Measurements from ENCODE around the gene RFT1.

RFT1 gene

DNA sequence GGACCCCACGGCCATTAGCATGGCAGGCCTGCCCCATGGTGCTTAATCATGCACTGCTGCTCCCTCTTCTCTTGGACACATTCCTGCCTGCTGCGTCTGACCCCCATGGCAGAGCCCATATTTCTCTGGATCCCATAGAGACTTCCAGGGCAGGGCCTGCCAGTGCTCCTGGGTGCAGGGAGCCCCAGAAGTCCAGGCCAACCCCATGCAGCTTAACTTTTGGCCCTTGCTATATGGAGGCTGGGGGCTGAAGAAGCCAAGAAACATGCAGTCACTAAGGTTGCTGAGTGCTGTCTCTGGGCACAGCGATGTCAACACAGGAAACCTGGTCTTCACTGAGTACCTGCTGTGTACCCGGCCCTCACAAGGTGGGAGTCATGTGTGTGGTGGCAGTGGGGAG lies 19.5 kb upstream of the RFT1 start:
- DNase-seq: no peak

DNA sequence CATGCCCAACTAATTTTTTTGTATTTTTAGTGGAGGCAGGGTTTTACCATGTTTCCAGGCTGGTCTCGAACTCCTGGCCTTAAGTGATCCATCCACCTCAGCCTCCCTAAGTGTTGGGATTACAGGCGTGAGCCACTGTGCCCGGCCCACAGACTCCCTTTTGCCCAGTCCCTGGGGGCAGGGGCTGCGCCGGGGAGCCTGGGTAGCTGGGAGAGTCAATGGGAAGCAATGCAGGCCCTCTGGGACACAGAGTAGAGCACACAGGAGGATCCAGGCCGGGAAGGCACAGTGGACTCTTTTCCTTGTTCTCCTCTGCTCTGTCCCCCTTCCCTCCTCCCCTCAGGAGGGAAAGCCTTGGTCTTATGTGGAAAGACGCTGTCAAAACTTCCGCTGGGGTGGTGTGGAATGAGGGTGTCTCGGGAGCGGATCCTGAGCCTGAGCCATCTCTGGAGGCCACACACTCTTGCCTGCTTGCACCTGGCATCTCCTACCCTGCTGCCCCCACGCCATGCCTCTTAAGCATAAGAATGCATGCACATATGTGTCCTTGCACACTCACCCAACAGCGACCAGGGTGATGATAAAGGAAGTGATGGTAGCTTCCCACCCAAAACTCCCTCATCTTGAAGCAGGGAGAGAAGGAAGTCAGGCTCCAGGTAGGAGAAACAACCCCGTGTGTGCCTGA lies 18.9 kb upstream of the RFT1 start:
- no peak for DNase-seq

DNA sequence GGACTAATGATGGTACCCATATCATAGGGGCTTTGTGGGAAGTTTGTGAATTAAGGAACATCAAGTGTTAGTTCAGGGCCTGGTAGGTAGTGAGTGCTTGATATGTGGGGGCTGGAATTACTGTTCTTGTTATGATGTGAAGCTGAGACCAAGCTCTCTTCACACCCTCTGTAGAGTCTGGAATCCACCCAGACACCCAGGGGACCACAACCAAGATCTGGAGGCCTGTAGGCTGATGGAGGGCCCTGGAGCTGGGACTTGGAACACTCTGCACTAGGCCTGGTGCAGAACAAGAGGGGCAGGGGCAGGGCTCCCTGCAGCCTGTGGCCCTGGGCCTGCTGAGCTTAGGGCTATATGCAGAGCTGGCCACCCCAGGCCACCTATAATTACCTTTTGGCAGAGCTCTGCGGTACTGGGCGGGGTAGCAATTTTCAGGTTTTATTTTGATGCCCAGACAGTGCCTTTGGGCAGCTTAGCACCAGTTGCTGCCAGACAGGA lies 17.7 kb upstream of the RFT1 start:
- DNase-seq: no peak

DNA sequence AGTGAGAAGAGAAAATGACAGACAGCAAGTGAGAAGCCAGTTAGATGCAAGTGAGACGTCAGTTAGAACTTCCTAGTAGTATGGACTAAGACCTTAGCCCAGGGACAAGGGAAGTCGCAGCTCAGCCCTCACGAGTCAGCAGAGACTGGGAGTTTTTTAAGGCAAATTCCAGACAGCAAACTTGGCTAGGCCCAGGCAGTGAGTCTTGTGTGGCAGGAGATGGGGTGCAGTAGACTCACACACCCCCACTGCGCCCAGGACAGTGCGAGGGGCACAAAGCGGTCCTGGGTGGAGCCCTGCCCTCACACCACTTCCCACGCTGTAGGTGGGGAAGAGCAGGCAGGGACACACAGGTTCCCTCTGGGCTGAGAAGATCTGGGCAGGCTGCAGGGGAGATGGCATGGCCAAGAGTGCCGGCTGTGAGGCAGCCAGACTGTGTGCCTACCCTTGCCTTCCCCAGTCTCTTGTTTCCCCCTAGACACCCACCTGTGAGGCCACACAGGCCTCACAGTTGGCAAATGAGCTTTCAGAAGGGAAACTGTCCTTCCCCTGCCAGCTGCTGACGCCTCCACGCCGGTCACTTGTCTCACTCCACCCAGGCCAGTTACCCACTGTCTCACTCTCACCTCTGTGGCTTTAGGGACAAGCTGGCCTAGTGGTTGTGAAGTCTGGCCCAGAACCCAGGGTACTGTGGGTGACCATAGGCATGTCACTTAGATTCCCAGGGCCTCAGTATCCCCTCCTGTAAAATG lies 17.1 kb upstream of the RFT1 start:
- DNase-seq: no peak

DNA sequence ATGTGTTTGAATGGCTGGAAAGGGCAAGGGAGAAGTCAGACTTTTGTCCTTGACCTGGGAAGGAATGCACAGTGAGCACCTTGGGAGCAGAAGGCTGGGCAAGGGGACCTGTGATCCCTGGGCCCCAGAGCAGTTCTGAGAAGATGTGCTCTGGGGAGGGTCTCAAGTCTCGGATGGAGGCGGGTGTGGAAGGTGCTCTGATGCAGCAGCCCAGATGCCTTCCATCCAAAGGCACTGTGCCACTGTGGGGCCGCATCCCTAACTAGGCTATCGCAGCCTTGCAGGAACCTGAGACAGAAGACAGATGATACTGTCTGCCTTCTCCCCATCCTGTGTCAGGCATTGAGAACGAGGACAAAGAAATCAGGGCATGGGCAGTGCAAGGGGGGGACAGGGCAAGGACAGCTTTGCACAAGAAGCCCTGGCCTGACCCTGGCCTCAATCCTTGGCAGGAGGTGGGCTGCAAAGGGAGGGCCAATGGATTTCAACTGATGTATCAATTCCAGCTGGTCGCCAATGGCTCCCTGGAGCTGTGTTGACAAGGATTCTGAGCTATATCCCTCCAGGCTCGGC lies 16.2 kb upstream of the RFT1 start:
- DNase-seq: no peak

DNA sequence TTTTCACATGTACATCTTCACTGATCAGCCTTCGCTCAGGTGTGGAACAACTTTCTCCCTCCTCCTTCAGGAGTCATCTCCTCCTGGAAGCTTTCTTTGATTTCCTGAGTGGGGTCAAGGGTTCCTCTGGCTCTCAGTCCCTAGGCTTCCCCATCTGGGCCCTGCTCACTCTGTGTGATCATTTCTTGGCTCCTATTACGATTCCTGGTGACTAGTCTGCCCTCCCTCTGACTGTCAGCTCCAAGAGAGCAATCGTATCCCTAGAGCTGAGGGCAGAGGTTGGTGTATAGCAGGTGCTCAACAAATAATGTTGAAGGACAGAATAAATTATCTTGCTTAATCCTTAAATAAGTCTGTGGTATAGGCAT lies 15.5 kb upstream of the RFT1 start:
- DNase-seq: no peak

DNA sequence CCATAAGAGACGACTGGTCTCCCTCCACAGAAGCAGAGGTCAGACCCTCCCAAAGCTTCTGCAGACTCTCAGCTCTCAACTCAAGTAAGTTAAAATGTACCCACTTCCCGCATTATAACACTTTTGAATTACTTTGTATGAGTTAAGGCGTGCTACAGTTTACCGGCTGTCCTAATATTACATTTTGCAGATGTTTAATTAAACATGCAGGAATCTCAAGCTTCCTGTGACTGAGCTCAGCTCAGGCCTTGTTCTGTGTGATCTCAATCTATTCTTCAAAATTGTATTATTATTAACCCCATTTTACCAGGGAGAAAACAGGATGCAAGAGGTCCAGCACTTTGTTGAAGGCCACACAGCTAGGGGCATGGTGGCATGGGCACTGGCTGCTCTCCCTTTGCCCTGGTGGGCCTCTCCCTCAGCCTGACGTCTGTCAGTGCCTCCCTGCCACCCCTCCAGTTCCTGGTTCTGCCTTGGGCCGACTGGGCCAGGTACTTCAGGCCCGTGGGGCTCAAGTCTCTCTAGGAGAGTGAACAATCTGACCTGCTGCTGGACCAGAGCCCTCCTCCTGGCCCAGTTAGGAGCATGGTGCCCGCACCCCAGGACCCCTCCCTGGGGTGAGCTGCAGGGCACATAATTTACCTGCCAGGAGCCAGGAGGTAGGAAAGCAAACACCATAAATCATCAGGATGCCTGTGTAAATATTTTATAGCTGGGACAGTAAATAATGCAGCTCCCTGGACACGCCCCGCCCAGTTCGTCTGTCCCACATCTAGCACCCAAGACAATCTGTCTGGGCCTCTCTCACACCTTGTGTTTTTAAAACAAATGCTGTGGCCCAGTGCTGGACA lies 14.9 kb upstream of the RFT1 start:
- no peak for DNase-seq

DNA sequence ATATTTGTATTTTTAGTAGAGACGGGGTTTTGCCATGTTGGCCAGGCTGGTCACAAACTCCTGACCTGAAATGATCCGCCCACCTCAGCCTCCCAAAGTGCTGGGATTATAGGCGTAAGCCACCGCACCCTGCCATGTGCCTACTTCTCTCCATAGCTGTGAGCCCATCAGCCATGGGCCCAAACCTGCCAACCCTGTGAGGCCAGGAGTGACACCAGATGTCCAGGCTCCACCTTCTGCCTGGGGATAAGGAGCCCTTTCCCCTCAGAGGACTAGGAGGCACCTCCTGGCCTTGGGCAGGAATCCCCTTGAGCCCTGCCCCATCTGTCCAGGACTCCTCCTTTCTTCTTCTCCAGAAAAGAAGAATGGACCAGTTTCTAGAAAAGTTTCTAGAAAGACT lies 14.2 kb upstream of the RFT1 start:
- no peak for DNase-seq

DNA sequence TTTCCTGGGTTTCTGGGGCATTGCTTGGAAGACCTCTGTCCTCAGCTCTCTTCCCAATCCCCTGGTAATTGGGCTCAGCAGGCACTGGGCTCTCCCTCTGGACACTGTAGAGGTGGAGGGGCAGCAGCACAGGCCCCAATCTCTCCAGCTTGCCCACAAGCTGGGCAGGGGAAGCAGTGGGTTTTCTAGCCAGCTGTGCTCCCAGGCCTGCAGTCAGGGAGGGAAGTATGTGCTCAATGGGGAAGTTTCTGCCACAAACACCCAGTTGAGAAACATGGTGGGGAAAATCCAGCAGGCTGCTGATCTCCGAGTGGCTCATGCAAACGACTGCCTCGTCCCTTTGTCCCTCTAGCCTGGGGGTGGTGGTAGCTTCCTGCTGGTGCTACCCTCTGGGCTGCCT lies 12.8 kb upstream of the RFT1 start:
- DNase-seq: no peak

DNA sequence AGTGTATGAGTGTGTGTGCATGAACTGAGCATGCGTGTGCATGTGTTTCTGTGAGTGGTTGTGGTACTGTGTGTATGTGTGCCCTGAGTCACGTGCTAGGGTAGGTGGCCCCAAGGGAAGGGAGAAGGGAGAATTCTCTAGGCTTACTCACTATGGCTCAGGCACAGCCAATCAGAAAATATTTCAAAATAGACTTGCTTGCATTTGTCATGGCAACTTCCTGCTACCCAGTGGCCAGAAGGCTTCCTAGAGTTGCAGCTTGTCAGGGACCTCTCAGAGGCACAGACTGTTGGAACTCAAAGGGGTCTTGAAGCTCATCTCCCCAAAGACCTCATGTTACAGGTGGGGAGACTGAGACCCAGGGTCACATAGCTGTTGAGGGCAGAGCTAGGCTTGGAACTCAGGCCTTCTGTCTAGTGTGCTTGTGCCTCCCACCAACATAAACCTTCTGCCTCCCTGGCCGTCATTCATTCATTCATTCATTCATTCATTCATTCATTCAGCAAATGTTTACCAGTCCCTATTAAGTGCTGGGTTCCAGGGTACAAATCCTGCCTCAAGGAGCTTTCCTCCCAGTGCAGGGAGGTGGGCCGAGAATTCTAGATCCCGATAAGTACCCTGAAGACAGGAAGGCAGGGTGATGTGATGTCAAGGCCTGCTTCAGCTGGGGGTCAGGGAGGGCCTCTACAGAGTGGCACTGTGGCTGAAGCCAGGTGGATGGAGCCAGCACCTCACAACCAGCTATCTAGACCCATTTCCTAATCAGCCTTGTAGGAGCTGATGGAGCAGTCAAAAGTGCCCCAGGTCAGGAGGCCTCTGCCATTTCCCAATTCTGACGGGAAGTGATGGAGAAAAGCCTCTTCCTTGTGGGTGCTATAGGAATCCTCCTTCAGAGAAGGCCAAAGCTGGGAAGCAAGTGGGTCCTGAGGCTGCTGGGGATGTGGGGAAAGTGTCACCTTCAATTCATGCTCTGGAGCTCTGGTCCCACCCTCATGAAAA lies 10.9 kb upstream of the RFT1 start:
- DNase-seq: no peak

DNA sequence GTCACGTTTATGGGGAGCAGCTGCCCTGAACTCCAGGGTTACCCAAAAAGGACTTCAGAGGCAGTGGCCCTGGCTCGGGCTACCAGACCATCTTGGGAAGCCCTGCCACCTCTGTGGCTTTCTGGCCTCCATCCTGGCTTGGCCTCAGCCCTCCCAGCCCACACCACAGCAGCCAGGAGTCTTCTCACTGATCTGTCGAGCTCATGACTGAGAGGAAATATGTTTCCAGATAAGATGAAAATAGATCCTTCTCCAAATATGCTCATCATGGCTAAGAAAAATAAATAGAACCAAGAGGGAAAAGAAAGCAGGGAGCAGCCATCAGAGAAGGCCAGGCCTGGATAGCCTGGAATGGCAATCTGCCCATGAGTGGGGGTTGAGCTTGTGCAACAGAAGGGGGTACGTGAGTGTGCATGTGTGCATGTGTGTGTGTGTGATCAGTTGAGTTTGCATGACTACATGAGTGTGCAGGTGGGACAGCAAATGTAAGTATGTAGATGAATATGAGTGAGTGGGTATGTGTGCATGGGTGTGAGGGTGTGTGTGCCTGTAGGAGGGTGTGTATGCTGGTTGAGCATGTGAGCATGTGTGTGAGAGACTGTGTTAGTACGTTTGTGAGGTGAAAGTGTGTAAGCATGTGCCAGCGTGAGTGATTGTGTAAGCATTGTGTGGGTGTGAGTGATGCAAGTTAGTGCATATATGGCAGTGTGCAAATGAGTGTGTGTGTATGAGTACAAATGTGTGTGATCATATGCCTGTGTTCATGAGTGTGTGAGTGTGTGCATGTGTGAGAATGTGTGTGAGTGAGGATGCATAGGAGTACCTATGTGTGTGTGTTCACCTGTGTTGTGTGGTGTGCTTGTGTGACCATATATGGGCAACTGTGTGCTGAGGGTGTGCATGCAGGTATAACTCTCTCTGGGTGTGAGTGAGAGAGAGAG lies 9.9 kb upstream of the RFT1 start:
- no peak for DNase-seq

DNA sequence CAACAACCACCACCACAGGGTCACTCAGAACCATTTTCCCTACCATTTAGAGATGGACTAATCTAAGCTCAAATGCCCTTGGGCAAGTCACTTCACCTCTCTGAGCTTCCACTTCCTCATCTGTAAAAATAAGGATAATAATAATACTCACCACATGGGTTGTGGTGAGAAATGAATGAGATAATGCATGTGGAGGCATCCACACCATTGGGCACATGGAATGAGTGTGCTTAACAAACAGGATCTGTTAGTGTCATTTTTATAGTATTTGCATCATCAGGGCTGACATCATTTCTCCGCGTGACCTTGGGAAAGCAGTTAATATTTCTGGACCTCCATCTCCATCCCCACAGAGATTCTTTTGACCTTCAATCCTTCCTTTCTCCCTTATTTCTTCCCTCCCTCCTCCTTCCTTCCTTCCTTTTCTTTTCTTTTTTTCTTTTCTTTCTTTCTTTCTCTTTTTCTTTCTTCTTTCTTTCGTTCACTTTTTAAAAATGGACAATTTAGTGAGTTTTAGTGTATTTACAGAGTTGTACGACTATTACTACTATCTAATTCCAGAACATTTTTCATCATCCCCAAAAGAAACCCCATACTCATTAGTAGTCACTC lies 7.7 kb upstream of the RFT1 start:
- DNase-seq: no peak

DNA sequence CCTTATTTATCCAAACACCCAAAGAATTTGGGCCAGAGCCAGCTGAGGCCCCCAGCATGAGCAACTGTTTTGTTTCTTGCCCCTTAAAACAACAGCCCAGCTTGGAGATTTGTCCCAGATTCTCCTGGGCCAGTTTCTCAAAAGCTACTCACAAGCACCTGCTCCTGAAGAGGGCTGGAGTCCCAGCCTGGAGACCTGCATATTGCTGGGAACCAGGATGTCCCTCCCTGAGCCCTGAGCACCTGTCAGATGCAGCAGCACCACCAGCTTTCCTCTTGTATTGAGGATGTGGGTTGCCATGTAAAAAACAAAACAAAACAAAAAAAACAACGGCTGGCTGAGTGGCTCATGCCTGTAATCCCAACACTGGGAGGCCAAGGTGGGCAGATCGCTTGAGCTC lies 7.0 kb upstream of the RFT1 start:
- DNase-seq: no peak

DNA sequence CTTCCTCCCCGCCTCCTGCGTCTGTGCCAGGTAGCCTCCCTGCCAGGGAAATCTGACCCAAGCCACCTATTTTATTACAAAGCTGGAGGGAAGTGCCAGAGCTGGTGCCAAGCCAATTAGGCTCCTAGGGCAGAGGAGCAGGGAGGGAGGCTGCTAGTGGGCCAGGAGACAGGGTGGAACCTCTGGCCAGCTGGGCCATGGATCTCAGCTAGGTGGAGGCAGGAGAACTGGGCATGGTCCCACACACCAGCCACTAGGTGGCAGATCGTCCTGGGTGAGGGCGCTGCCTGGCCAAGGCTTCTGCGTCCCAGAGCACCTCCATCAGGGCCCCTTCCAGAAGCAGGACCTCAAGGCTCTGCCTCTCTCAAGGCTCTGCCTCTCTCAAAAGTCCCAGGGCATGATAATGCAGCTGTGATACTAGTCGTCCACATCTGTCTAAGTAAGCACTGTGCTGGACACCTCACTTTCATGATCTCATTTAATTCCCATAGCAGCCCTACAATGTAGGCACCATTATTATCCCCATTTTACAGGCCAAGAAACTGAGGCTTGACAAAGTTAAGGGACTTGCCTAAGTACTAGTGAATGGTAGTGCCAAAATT lies 4.5 kb upstream of the RFT1 start:
- DNase-seq: peak; percentile 1

DNA sequence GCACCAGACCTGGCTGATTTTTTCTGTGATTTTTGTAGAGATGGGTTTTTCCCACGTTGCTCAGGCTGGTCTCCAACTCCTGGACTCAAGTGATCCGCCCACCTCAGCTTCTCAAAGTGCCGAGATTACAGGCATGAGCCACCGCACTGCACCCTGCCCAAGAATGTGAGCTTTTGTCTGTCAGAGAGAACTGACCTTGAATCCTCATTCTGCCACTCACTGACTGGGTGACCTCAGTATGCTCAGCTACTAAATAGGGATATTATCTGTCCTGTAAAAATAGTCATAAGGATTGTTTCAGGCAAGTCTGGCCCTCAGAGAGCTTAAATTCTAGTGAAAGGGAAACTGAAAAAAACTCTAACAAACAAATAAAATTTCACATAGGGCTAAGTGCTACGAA lies 2.1 kb upstream of the RFT1 start:
- DNase-seq: no peak

DNA sequence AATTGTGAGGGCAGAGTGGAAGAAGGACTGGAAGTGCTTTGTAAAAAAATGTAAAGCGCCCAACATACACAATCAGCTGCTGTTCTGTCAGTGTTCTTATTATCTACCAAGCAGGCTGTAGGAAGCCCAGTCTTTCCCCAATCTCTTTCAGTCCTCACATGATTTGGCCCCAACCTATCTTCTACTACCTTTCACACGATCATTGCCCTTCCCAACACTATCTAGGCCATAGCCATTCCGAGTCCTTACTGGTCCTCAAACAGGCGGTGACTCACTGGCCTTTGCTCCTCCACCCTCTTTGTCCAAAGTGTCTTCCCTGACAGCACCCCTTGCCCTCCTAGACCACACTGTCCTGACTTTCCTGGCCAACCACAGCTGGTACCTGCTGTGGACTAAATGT lies 861 bp upstream of the RFT1 start:
- DNase-seq: no peak

DNA sequence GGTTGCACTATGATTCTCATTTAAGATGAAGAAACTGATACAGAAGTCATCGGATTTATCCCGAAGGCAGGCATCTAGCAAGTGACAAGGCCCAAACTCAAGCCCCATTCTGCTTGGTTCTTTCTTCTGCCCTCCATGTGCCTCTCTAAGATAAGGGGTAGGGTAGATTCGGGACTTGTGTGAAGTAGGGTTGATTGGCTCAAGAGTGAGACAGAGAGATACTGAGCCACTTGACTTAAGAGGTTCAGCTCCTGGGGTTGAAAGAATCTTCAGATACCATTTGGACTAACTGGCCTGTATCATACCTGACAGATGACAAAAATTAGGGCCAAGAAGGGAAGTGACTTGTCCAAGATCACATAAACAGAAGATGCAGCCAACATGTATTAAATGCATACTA lies 891 bp downstream of the RFT1 start:
- no peak for DNase-seq

DNA sequence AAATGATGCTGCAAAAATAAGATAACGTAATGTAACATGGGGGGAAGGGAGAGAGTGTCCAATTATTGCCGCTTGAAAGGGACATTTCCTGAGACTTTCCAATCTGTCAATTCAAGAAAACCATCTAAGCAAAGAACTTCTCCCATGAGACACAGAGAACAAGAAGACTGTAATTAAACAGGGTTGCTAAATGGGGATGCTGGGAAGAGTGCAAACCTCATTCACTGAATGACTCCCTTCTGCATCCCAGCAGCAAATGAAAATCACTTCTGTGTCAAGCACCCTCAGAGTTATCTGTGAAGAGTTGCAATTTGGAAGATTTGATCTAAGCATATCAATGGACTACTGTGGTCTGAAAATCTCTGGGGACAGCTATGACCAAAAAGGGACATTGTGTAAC lies 3.6 kb downstream of the RFT1 start:
- DNase-seq: no peak

DNA sequence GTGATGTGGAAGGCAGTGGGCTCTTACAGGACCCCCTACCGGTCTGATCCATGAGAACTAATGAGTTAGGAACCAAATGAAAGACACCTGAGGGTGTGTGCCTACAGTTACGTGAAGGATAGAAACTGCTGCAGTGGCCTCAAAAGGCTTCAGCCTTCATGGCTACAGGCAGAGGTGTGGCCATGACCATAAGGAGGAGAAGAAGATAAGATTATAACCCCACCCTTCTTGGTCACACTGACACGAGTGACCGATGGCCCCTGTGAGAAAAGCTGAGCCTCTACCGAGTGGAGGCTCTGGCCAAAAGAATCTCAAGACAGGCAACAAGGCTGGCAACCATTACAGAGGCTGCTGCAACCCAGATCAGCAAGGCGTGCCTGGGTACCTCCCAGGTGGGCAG lies 6.3 kb downstream of the RFT1 start:
- no peak for DNase-seq

DNA sequence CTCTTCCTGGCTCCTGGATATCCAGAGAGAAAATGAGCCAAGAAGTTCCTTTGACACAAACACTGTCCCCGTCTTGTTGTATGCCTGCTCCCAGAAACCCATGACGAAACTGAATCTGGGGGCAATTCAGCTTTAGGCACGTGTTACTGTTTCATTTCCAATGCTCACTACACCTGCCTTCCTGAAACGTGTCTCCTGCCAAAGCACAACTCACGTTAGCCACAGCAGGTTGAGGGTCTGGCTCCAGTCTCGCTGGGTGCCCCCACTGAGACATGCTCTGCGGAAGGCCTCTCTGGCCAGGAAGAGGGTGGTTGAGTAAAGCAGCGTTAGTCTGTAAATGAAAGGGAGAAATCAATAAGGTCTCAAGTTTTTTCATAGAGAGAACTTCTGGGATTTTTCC lies 6.7 kb downstream of the RFT1 start:
- DNase-seq: no peak

Data from NCI-H1105 (cell line).